Lung (tissue), 12 donors: Measurements from ENCODE around the gene MLH1. TPM values are rescaled to one million over a fixed set of nuclear protein-coding genes. Genes with fewer than 3 reads are reported as not detected.
"Not testable (repeated sequence)": the region's sequence is repeated elsewhere in the genome, so short reads cannot be mapped to it uniquely, and the experiment has no call there.

Source experiments
- ATAC-seq: fragments of 200-7000 bp; cut with Tn5 transposase; one replicate; pipeline ENCODE4 v1.9.1; 2020; ENCODE audit warnings: moderate number of reproducible peaks; ENCODE audit not compliant: insufficient read depth, low FRiP score
- DNase-seq, 3 donors: peaks; one replicate each; pipeline ENCODE4 v3.0.0-alpha.2; 2013 to 2017
- H3K27ac ChIP-seq, 2 donors: one replicate each; pipeline ENCODE4 v1.5.1; 2013; ENCODE audit warnings: mild to moderate bottlenecking in 2 of 2, moderate library complexity in 2 of 2, control low read depth in 1 of 2, inconsistent platforms in 1 of 2, low read depth in 1 of 2, low read length in 1 of 2
- H3K27me3 ChIP-seq, 3 donors: one replicate each; pipeline ENCODE4 v1.5.1; 2013; ENCODE audit warnings: low read length in 2 of 3; ENCODE audit not compliant: control insufficient read depth in 3 of 3, insufficient read depth in 3 of 3
- H3K36me3 ChIP-seq, 4 donors: one replicate each; pipeline ENCODE4 v1.5.1; 2013; ENCODE audit warnings: low read length in 4 of 4, mild to moderate bottlenecking in 1 of 4, moderate library complexity in 1 of 4; ENCODE audit not compliant: control insufficient read depth in 4 of 4, insufficient read depth in 4 of 4
- H3K4me1 ChIP-seq, 5 donors: one replicate each; pipeline ENCODE4 v1.5.1; 2013; ENCODE audit warnings: low read length in 5 of 5, mild to moderate bottlenecking in 2 of 5, moderate library complexity in 1 of 5; ENCODE audit not compliant: control insufficient read depth in 5 of 5, insufficient read depth in 5 of 5
- H3K4me3 ChIP-seq: one replicate; pipeline ENCODE4 v1.5.1; 2013; ENCODE audit warnings: mild to moderate bottlenecking, control low read depth, moderate library complexity
- H3K9ac ChIP-seq, 2 donors: one replicate each; pipeline ENCODE4 v1.5.1; 2013; ENCODE audit warnings: low read length in 2 of 2, control low read depth in 1 of 2; ENCODE audit not compliant: insufficient read depth in 1 of 2
- H3K9me3 ChIP-seq, 4 donors: one replicate each; pipeline ENCODE4 v1.5.1; 2013; ENCODE audit warnings: low read length in 3 of 4, mild to moderate bottlenecking in 1 of 4, moderate library complexity in 1 of 4; ENCODE audit not compliant: control insufficient read depth in 4 of 4, insufficient read depth in 3 of 4
- CTCF ChIP-seq: IDR thresholded peaks from 2 replicates; pipeline ENCODE4 v1.5.1; 2012; ENCODE audit warnings: mild to moderate bottlenecking; ENCODE audit errors: control extremely low read depth, extremely low read depth
- WGBS, 2 donors: extraction: QIAGEN DNeasy Blood & Tissue Kit; methylation state at CpG; one replicate each; pipeline ENCODE4 v1.1.7; 2013; 5-methylcytosine and 5-hydroxymethylcytosine counted together
- polyA plus RNA-seq, 2 donors: library from polyadenylated mRNA; stranded (reverse); fragments of 200-250 nt; gene quantifications; one replicate each; pipeline ENCODE4 v1.2.1, GENCODE V29; 2013
- total RNA-seq, 2 donors: library from RNA; depleted of rRNA in 1 of 2; stranded (reverse); fragments of >200 nt in 1 of 2; gene quantifications; one replicate each; pipeline ENCODE4 v1.2.1, GENCODE V29; 2014 to 2021
- donor health status: control.
- donor health status: control.
- donor health status: Bipolar disorder and iron deficiency.
- donor health status: healthy.
- donor health status: DM: yes; HTN: yes; CAD: no.

MLH1 gene
- total and polyA plus RNA-seq, 4 donors, result 14.3 to 66.4 (median 29.8) TPM

GRCh38 chr3:36959821-36960220 lies 33.5 kb upstream of the MLH1 start:
- ATAC-seq (no peak), DNase-seq (no peak)
- WGBS, 2 donors, result 50 to 81% methylated on average over 2 of the region's 2 CpGs
- no peak overlapping the region for H3K27ac ChIP-seq
- H3K4me1 ChIP-seq, result peaks cover 0 to 7% (median 3%) of the 10 kb centered on the region in 5 donors
- H3K4me3 ChIP-seq, result no peak overlapping the region
- no peaks in the 10 kb centered on the region for H3K9me3 ChIP-seq
- no peaks in the 10 kb centered on the region for H3K36me3 ChIP-seq
- TF ChIP-seq CTCF, result no peak
- H3K27me3 ChIP-seq, result no peaks in the 10 kb centered on the region
- no peak overlapping the region for H3K9ac ChIP-seq

GRCh38 chr3:36960502-36960901 lies 32.8 kb upstream of the MLH1 start:
- no peak overlapping the region for H3K9ac ChIP-seq
- H3K27ac ChIP-seq, result no peak overlapping the region
- H3K4me3 ChIP-seq, result no peak overlapping the region
- TF ChIP-seq CTCF, result no peak
- ATAC-seq, result no peak
- H3K9me3 ChIP-seq, result no peaks in the 10 kb centered on the region
- WGBS, 2 donors, result 89 to 96% methylated on average over 4 of the region's 4 CpGs
- no peaks in the 10 kb centered on the region for H3K27me3 ChIP-seq
- H3K4me1 ChIP-seq, result peaks cover 0 to 7% (median 3%) of the 10 kb centered on the region in 5 donors
- no peak for DNase-seq
- H3K36me3 ChIP-seq, result no peaks in the 10 kb centered on the region

- 97 to 98% methylated on average over 7 of the region's 7 CpGs for WGBS, 2 donors
- ATAC-seq, H3K4me3 ChIP-seq, H3K27ac ChIP-seq, H3K27me3 ChIP-seq, H3K9me3 ChIP-seq, H3K36me3 ChIP-seq, DNase-seq, H3K9ac ChIP-seq, H3K4me1 ChIP-seq: not testable (repeated sequence)
These were observed 30.3 kb upstream of the MLH1 start for GRCh38 chr3:36963008-36963407.

GRCh38 chr3:36964331-36964730 lies 29.0 kb upstream of the MLH1 start:
- Histone ChIP-seq H3K4me3 (no peak overlapping the region), H3K36me3 (no peaks in the 10 kb centered on the region), H3K9me3 (no peaks in the 10 kb centered on the region), H3K27ac (no peak overlapping the region), H3K9ac (no peak overlapping the region), H3K27me3 (no peaks in the 10 kb centered on the region), H3K4me1 (no peaks in the 10 kb centered on the region)
- DNase-seq (no peak), ATAC-seq (no peak)
- WGBS, 2 donors, result 91 to 100% methylated on average over 1 of the region's 1 CpG
- TF ChIP-seq CTCF, result no peak
